Head of caudate nucleus (tissue), 42 donors: Measurements from ENCODE around the gene PHACTR3.
"Not testable (repeated sequence)": the region's sequence is repeated elsewhere in the genome, so short reads cannot be mapped to it uniquely, and the experiment has no call there.

Source experiments
- DNase-seq, 42 donors: peaks; one replicate each; pipeline versions ENCODE4 v3.0.0 to v3.0.0-alpha.2; 2020 to 2021; ENCODE audit warnings: mixed read lengths in 7 of 42
- intact Hi-C: fragments of 100-400 bp; cut with DNase I; formaldehyde crosslinking; loops from one replicate; pipeline ENCODE4 v1.15.0; 2022

The PHACTR3 gene

DNA sequence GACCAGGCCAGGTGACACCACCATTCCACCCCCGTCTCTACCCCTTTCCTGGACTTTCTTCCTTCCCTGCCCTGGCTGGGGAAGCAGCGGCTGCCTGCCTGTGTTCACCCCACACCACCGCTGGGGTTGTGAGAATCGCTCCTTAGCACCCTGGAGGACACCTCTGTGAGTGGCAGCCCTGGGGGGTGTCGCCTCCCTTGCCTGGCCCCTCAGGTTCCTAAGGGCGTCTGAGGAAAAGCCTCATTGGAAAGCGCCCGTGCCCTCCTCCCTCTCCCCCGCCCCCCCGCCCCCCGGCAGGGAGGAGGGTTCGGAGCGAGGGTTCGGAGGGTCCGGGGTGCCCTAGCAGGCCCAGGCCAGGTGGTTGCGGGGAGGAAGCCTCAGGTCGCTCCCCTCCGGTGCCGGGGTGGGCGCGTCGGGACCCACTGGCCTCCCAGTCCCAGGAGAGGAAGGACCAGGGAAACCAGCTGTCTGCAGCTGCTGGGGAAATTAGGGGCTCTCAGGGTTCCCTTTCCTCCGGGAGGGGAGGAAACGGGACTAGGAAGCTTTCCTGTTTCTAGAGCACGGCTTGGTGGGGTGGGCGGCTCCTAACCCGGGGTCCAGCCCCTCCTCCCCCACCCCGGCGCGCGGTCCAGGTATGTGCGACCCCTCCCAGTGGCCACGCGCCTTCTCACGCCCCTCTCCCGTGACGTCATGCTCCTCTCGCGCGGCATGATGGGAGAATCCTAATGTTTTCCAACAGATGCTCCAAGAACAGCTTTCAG lies at the start of gene PHACTR3:
Gene PHACTR3, plus strand, starts transcription at position 760 of the 761 bp plus-strand sequence. CDS start 475 bp downstream, outside the sequence.
- intact Hi-C loops, result loop anchor here (2.0 kb wide), 1 partner anchor 41 kb away; no protein-coding TSS in a partner anchor
- peak; percentile 70 to 95 (median 86) for DNase-seq

GRCh38 chr20:59557733-59558529 lies 46.4 kb upstream of the PHACTR3 start:
- DNase-seq, intact Hi-C loops: not testable (repeated sequence)

DNA sequence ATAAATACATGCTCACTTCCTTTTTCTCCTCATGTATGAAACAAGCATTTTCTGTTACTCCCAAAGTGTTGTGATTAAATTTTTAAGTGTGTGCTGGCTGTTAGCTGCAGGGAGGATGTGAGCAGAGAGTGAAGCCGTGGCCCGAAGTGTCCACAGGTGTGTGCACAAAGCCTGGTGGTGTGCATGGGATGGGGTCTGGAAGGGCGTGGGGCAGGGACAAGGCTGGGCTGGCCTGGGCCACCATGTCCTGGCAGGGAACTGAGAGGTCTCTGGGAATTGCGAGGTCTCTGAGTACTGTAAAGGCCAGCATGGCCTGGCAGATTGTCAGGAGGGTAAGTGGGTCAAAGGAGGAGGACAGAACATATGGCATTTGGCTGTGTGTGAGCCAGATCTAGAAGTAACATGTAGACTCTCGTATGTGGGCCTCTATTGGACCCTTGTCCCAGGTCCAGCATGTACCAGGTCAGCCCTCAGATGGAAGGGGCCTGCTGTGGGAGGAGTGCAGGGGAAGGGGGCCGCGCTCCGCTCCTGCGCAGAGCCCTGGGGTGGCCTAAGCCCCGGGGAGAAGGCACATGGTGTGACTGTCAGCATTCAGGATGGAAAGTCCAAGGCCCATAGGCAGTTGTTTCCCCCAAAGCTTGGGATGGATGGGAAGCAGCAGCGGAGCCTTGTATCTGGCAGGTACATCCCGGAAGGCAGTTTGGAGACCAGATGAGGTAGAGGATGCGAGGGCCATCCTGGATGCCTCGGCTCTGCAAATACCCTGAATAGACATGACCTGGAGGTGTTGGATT lies 45.1 kb upstream of the PHACTR3 start:
- DNase-seq, result no peak
- intact Hi-C loops, result no loop called here

- intact Hi-C loops, result no loop called here
- peak in 1 of 42 donors; percentile 14 for DNase-seq
Measured at GRCh38 chr20:59559863-59560262, 44.5 kb upstream of the PHACTR3 start.

DNA sequence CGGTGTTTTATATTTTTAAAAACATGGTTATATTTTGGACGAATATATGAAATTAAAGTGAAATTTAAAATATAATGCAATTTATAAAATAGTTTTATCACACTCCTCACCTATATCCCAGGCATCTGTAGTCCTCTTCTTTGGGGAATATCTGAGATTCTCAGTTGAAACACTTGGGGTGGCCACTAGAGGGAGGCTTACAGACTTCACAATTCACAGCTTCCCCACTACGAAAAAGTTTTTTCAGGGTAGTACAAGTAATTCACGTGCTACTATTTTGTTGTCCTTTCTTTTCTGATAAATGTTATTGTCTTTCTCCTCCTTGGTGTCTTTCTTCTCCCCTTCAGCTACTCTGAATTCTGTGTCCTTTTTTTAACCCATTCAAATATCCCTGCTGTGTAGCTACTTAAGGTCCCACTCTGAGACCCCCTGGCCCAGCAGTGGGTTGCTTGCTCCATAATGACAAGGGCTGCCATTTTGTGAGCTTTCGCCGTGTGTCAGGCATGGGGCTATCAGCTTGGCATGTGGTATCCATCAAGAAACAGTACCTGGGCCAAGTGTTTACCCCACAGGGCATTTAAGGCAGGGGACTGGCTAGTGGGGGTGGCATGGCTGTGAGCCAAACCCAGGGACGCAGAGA lies 43.6 kb upstream of the PHACTR3 start:
- peak in 3 of 42 donors; percentile 44 to 65 (median 44) for DNase-seq
- intact Hi-C loops, result no loop called here

- DNase-seq, result peak in 1 of 42 donors; percentile 32
- intact Hi-C loops, result no loop called here
Measured at GRCh38 chr20:59561228-59561605, 43.1 kb upstream of the PHACTR3 start.

GRCh38 chr20:59561614-59562277 lies 42.6 kb upstream of the PHACTR3 start:
- peak in 19 of 42 donors; percentile 28 to 83 (median 54) for DNase-seq

DNA sequence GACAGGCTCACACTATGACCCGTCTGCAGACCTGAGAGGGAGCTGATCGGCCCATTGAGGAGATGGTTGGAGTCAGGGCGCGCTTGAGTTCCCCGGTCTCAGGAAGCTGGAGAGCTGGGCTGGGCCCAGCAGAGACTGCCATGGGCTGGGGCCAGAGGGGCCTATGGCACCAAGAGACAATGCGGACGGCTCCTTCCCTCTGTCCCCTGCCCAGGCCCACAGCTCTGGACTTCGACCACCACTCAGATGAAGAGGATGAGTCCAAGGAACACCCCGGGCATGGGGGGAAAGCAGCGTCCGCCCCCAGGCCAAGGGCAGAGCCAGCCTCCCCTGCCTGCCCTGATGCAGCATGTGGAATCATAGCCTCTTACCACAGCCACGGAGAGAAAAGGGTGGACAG lies 40.2 kb upstream of the PHACTR3 start:
- DNase-seq, result peak in 2 of 42 donors; percentile 4 to 25
- intact Hi-C loops, result no loop called here

More at GRCh38 chr20:59561614-59562277, 42.6 kb upstream of the PHACTR3 start:
- intact Hi-C loops, result no loop called here

DNA sequence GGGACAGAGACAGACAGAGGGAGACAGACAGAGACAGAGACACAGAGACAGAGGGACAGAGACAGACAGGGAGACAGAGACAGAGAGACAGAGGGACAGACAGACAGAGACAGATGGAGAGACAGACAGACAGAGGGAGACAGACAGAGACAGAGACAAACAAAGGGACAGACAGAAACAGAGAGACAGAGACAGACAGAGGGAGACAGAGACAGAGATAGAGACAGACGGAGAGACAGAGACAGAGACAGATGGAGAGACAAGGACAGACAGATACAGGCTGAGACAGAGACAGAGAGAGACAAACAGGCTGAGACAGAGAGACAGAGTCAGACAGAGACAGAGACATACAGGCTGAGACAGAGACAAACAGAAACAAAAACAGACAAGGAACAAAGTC lies 39.4 kb upstream of the PHACTR3 start:
- intact Hi-C loops, result no loop called here
- no peak for DNase-seq

DNA sequence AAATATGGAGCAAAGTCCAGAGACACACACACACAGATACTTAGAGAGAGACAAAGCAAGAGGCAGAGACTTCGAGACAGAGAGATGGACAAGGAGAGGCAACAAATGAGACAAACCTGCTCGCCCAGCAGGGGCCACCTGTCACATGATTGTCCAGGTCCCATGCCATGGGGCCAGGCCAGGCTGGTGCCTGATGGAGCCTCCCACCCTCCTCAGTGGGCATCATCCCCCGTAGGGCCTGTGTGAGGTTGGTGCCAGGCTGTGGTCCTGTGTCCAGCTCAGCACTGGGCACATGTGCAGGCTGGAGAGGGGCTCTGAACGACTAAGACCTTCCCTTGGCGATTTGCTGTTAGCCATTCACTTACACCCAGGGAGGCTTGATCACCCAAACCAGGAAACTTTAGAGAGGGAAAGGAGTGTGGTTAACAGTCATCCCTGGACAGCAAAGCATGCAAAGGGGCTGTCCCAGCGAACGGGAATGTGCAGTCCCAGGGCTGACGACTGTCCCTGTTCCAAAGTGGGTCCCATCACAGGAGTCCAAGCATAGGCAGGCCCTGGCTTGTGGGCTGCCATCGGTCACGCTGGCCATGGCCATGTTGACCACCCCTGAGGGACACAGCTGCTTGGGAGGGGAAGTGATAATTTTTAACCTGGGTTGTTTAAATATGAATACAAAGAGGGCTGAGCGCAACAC lies 38.4 kb upstream of the PHACTR3 start:
- intact Hi-C loops, result no loop called here
- DNase-seq, result peak in 2 of 42 donors; percentile 3 to 31

GRCh38 chr20:59566631-59567524 lies 37.5 kb upstream of the PHACTR3 start:
- DNase-seq, result peak in 1 of 42 donors; percentile 10
- intact Hi-C loops, result no loop called here

GRCh38 chr20:59567585-59568508 lies 36.5 kb upstream of the PHACTR3 start:
- intact Hi-C loops, result no loop called here
- DNase-seq, result no peak

DNA sequence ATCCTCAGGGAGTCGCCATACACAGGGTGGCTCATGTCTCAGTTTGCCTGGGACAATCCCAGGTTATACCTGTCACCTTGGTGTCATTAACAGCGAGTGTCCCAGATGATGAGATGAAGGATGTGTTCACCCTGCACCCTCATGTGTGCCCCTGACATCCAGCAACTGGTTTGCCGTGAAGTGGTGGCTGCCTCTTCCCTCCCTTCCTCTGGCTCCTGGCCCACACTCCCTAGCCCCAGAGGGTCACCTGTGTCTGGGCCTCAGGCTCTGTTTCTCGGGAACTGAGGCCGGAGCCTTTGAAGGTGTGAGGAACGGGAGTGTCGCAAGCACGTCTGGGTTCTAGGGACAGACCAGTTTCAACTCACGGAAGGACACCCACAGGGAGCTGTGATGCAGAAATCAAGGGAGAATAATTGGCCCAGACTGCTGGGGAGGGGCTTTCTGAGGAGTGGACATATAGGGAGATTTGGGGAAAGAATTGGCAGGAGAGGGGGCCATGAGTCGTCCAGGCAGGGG lies 35.8 kb upstream of the PHACTR3 start:
- intact Hi-C loops, result no loop called here

GRCh38 chr20:59569305-59569704 lies 35.0 kb upstream of the PHACTR3 start:
- intact Hi-C loops, result no loop called here
- DNase-seq, result no peak

More for the DNA sequence above, 35.8 kb upstream of the PHACTR3 start:
- DNase-seq, result no peak

DNA sequence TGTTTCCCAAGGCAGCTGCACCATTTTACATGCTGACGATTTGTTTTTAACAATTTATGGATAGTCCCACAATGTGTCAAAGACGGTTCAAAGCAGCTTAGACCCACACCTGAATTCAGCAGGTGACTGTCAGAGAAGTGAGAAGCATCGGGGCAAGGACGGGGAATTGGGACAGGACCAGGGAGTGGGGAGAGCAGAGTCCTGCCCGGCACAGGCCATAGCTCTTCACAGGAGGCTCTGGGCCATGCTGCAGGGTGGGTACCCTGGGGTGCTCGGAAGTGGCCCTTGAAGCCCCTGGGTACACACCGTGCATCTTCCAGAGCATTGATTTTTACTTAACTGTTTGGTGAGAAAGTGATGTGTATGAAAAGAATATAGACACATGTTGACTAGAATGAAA lies 33.2 kb upstream of the PHACTR3 start:
- intact Hi-C loops, result loop anchor here (2.0 kb wide), 1 partner anchor 180 kb away; no protein-coding TSS in a partner anchor
- DNase-seq, result peak in 1 of 42 donors; percentile 30
